Erythroblast (primary cell): ENCODE data around the gene CCDC92.

Source experiments
- GATA1 ChIP-seq: IDR thresholded peaks from 2 replicates; pipeline ENCODE4 v1.6.1; 2011; ENCODE audit warnings: low read depth, mild to moderate bottlenecking, control low read depth, low read length, moderate library complexity
- POLR2A ChIP-seq: IDR thresholded peaks from 2 replicates; pipeline ENCODE4 v1.6.1; 2011; ENCODE audit warnings: mild to moderate bottlenecking, low read length

- TF ChIP-seq POLR2A = no peak
- no peak for TF ChIP-seq GATA1
These were observed 30.0 kb upstream of the CCDC92 start for GRCh38 chr12:124002654-124003053.
